ENCODE results near the gene MEPE. TPM values are rescaled to one million over a fixed set of nuclear protein-coding genes. Genes with fewer than 3 reads are reported as not detected.

The MEPE gene
- total RNA-seq, 1 donor from 2014 or later: not detected

GRCh38 chr4:87849612-87850011 is 16.8 kb downstream of the MEPE start:
- intact Hi-C loops (cut with DNase I): loop anchor here (10.0 kb wide), 1 partner anchor 125 kb away; the partner anchor contains the start of gene SPP1
- H3K9me3 ChIP-seq: no peaks in the 10 kb centered on the region
- H3K4me1 ChIP-seq: peaks cover 17% of the 10 kb centered on the region
- no peaks in the 10 kb centered on the region for H3K36me3 ChIP-seq
- H3K27me3 ChIP-seq (ENCODE audit: low read depth): no peaks in the 10 kb centered on the region
- no peak overlapping the region for H3K27ac ChIP-seq
- no peak for TF ChIP-seq CTCF (IDR thresholded peaks at IDR 0.05)
- DNase-seq (no peak), ATAC-seq (peak; percentile 59 to 60)
- H3K4me3 ChIP-seq: no peak overlapping the region

- Histone ChIP-seq H3K27me3 (ENCODE audit: low read depth) (no peaks in the 10 kb centered on the region), H3K36me3 (no peaks in the 10 kb centered on the region), H3K4me3 (no peak overlapping the region), H3K9me3 (no peaks in the 10 kb centered on the region), H3K27ac (no peak overlapping the region), H3K4me1 (peaks cover 17% of the 10 kb centered on the region)
- intact Hi-C loops (cut with DNase I): loop anchor here (10.0 kb wide), 1 partner anchor 123 kb away; the partner anchor contains the start of gene SPP1
- no peak for TF ChIP-seq CTCF (IDR thresholded peaks at IDR 0.05)
- DNase-seq (no peak), ATAC-seq (peak; percentile 70 to 88)
These were observed 18.6 kb downstream of the MEPE start for GRCh38 chr4:87851332-87851731.

GRCh38 chr4:87851953-87852352 is 19.2 kb downstream of the MEPE start:
- Histone ChIP-seq H3K36me3 (no peaks in the 10 kb centered on the region), H3K4me1 (peaks cover 17% of the 10 kb centered on the region), H3K9me3 (no peaks in the 10 kb centered on the region), H3K27ac (no peak overlapping the region), H3K4me3 (no peak overlapping the region), H3K27me3 (ENCODE audit: low read depth) (no peaks in the 10 kb centered on the region)
- TF ChIP-seq CTCF (IDR thresholded peaks at IDR 0.05): no peak
- intact Hi-C loops (cut with DNase I): loop anchor here (10.0 kb wide), 1 partner anchor 123 kb away; the partner anchor contains the start of gene SPP1
- DNase-seq: no peak
- no peak for ATAC-seq

- no peaks in the 10 kb centered on the region for H3K36me3 ChIP-seq
- DNase-seq: no peak
- no peak overlapping the region for H3K27ac ChIP-seq
- intact Hi-C loops (cut with DNase I): loop anchor here (10.0 kb wide), 1 partner anchor 122 kb away; the partner anchor contains the start of gene SPP1
- H3K9me3 ChIP-seq: no peaks in the 10 kb centered on the region
- peak; percentile 47 for TF ChIP-seq CTCF (IDR thresholded peaks at IDR 0.05)
- no peaks in the 10 kb centered on the region for H3K27me3 ChIP-seq (ENCODE audit: low read depth)
- H3K4me1 ChIP-seq: peaks cover 17% of the 10 kb centered on the region
- no peak for ATAC-seq
- no peak overlapping the region for H3K4me3 ChIP-seq
These were observed 20.3 kb downstream of the MEPE start for GRCh38 chr4:87853108-87853507.

- H3K4me1 ChIP-seq: peaks cover 12% of the 10 kb centered on the region
- H3K36me3 ChIP-seq: no peaks in the 10 kb centered on the region
- no peak for TF ChIP-seq CTCF (IDR thresholded peaks at IDR 0.05)
- H3K4me3 ChIP-seq: no peak overlapping the region
- no peak for DNase-seq
- intact Hi-C loops (cut with DNase I): loop anchor here (10.0 kb wide), 1 partner anchor 121 kb away; the partner anchor contains the start of gene SPP1
- H3K27me3 ChIP-seq (ENCODE audit: low read depth): no peaks in the 10 kb centered on the region
- no peak overlapping the region for H3K27ac ChIP-seq
- no peak for ATAC-seq
- no peaks in the 10 kb centered on the region for H3K9me3 ChIP-seq
These were observed 21.1 kb downstream of the MEPE start for GRCh38 chr4:87853891-87854290.

Measured in lower lobe of right lung (tissue), 2 donors.